Stimulated activated CD8-positive, alpha-beta memory T cell treated with anti-CD3 and anti-CD28 coated beads, Interleukin-2, amount 100 ng/mL, for 48 hours (primary cell): Measurements from ENCODE around the gene RASSF8.

Experiments
- DNase-seq, 2 donors: peaks; one replicate each; pipeline ENCODE4 v3.0.0-alpha.2; 2020; ENCODE audit warnings: low read depth in 2 of 2

The RASSF8 gene

DNA sequence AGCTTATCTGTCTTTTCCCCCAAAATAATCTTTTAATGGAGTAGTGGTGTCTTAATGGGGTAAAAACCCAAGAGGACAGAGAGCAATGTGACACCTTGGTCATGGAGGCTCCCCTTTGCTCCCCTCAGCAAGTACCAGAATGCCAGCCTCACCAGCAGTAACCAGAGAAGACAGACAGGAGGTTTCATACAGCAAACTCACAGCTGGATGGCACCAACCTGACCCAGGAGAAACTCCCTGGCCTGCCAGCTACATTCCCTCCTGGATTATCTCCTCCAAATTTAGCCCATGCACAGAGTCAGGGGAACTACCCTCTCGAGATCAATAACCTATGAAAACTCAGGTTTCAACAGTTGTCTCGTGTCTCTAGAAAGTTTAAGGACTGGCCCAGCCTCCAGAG, 150.4 kb downstream of the RASSF8 start:
- no peak for DNase-seq

GRCh38 chr12:26109343-26109881, 150.9 kb downstream of the RASSF8 start:
- DNase-seq = no peak

DNA sequence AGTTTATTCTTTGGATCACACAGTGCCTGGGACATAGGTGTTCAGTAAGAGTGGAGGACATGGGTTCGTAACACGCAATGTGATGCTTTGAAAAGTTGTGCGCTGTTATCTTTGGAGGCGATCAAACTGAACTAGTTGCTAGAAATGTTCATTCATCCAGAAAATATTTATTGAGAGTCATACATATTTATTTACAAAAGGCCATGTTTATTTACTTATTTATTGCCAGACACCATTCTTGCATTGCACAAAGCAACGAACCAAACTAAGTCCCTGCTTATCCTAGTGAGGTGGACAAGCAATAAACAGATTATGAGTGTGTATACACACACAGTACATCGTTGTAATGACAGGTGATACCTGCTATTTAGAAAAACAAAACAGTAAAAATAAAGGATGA, 153.8 kb downstream of the RASSF8 start:
- no peak for DNase-seq

DNA sequence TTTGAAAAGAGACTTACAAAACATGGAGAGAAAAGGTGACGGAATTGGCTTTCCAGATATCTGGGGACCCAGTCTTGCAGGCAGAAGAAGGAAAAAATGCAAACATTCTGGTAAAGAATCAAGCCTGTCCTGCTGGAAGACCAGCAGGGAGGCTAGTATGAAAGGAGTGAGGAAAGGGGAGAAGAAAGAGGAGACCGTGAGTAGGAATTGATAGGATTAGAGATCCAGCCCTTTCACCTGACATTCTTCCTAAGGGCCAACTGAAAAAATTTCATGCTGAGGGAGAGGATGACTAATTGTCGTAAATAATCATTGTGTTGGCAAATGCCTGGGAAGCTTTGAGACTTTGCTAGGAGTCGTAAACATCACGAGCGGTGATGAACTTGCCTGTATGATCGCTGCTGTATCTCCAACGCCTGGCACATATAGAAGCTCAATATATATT, 154.2 kb downstream of the RASSF8 start:
- no peak for DNase-seq

DNA sequence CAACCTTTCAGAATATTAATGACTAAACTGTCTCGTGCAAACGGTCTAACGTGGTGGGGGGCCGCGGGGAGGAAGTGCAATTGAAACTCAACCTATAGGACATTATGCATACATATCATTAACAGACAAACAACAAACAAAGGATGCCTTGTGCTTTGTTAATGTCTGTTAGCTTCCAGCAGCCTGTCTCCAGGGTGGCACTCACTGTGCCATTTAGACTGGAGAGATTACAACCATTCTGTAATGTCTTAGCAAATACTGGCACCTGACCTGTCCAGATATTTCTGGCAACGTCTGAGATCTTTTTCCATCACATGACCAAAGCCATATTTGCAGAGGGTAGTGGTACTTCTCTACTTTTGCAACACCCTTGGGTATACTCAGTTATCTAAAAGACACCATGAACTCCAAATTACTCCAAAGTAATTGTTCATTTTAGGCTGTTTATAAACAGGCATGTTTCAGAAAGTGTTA, 154.7 kb downstream of the RASSF8 start:
- no peak for DNase-seq

- DNase-seq = peak; percentile 57 to 70
These were observed 155.6 kb downstream of the RASSF8 start for GRCh38 chr12:26113853-26114719.

- no peak for DNase-seq
These were observed 156.4 kb downstream of the RASSF8 start for GRCh38 chr12:26114720-26115401.

DNA sequence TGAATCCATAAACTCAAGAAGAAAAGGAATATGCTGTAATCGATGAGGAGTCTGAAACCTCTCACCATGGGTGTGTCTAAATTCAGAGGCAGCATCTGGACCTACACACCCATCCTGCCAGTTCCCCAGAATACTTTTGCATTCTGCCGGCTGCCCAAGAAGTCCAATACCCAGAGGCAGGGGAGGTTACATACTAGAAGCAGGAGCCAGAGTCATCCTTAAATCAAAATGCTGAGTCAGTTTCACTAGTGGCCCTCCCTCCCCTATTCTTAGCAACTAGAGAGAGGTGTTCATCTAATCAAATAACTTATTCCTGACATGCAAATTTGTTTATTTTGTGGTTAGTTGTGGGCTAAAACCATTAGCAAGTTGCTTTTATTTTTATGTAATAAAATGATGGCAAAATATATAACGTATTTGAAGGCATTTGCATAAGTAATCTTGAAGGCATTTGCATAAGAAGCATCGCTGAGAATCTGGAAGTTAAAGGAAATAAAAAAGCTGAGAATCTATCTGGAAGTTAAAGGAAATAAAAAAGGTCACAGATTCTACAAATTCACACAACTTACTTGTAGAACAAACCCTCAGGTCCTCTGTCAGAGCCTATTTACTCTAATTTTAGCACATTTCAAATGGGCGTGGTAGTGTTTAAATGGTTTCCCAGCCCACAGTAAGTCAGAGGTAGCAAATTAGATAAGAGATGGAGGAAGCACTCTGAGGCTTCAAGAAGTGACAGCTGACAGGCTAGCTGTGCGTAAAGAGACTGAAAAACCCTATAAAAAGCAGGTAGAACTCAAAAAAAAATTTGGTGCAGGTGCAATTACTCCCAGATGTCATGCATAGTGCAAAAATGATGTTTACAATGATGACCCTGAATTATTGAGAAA, 158.6 kb downstream of the RASSF8 start:
- no peak for DNase-seq

DNA sequence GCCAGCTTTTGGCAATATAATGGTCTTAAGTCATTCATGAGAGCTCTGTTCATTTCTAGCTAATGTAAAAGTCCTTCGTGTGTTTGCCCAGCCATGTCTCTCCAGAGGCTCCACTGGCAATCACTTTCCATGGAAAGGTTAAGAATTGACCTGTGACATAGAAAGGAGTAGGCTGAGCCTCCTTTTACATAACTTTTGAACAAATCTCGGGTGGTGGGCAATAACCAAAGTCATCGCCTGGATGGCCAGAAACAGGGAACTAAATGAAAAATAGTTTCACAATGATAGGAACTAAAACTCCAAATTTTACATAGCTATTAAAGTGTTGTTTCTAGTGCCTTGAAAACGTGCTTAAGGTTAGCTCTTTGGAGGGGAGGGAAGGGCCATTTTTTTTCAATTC, 159.8 kb downstream of the RASSF8 start:
- no peak for DNase-seq

DNA sequence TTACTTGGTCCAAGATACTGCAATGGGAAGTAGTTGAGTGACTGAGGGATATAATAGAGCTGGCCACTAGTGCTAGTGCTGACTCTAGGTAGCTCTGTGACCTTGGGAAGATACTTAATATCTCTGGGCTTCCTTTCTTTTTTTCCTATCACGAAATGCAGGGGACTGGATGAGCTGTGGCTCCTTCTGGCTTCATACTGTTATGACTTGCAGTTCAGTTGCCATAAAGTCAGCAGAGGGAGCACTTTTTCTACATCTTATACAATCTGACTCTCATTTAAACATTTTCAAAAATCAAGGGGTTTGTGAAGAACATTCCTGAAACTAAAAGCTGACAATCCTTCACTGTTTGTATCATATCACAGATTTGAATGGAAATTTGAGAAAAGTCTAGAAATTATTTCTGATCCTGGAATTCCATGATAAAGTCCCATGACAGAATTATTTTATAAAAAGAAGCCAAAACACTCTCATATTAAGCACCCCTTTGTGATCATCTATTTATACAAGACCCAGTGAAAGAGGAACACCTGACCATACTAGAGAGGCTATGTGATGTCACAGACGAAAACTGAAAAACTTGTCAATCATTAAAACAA, 161.0 kb downstream of the RASSF8 start:
- no peak for DNase-seq

- no peak for DNase-seq
These were observed 162.2 kb downstream of the RASSF8 start for GRCh38 chr12:26120561-26121274.

DNA sequence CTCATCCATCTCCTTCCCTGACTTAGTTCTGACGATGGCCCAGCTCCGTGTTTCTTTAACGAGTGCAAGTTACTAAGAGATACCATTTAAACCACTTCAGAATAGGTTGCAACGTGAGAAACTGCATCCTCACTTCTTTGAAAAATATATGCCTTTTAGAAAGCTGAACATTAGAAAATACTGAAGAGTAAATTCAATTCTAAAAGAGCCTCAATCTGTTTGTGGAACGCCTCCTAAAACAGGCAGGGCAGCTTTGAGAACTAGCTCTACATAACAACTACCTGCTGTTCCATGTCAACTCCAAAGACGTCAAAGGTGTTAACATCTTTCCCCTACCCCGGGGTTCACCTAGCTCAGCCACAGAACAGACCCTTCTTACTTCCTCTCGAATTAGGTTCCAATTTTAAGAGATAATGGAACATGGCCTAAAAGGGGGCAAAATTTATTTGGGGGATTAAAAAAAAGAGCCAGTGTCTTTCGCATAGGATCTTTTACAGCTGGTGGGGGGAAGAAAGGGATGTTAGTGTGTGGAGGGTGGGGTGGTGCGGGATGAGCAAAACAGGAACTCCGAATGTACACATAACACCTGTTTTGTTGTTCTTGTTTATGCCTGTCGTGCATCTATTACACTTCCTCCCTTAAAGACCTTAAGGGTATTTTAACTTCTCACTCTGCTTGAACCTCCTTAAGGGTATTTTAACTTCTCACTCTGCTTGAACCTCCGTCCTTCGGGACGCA, 163.0 kb downstream of the RASSF8 start:
- DNase-seq = no peak

DNA sequence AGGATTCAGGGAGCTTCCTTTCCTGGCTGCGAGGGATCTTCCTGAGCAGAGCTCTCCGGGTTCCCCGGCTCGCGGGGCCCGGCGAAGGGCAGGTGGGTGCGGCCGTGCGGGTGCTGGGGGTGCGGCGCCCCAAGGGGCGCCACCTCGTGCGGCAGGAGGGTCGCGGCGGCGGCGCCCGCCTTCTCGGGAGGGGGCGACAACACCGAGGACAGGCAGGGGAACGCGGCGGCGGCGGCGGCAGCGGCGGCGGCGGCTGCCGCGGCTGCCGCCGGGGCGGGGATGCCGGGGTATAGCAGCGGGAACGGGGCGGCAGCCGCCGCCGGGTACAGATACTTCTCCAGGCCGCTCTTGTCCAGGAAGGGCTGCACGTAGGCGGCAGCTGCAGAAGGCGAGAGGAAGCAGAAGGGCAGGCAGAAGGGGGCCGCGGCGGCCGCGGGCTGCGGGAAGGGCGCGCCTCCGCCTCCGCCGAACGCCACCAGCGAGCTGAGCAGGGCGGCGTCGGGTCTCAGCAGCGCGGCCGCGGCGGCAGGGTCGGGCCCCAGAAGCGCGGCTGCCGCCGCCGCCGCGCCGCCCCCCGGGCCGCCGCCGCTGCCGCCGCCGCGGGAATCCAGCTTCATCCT, 163.7 kb downstream of the RASSF8 start:
- DNase-seq = no peak

DNA sequence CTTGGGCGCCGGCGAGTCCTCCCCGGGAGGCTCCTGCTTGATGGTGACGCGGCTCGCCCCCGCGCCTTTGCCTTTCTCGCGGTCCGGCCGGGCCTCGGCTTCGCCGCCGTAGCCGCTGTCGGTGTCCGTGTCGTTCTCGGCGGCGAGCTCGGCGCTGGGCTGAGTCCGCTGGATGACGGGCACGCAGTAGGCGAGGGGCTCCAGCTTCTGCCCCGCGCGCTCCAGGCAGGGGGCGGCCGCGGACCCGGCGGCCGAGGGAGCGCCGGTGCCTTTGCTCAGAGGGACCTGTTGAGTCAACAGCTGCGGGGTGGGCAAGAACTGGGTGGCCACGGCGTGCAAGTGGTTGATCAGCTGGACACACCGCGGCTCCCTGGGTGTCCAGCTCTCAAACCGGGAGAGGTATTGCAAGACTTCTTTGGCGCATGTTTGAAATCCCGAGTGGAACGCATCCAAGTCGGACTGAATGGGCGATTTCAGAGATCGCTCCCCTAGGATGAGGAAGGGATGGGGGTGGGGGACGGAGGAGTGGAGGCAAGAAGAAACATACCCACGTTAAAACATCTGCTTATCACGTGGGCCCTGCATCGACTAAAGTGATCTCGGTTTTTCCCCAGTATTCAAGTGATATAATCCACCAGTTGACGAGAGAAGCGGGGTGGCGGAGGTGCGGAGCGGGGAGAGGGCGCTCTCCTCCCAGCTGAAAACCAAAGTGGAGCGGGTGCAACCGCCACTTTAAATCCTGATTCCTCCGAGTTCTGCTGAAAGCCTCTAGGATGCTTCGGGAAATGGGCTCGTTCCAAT, 164.4 kb downstream of the RASSF8 start:
- DNase-seq = no peak

DNA sequence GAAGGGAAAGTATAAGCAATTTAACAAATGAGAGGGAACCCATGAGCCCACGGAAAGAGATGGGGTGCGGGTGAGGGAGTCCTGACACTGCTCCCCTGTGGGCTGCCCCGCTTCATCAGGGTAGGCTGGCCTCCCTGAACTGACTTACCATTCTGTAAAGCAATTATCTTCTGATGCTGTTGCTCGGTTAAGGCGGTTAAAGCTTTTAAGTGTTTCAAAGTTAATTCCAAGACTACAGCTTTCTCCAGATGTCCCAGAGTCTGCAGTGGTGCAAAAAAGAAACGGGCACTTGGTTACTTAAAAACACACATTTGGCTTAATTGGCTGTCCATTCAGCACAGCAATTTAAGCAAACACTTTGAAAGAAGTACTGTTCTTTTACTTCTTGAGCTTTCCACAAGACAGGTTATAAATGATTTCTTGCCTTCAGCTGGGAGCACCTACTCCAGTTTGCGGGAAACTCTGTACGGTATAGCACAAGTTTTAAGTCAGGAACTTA, 165.0 kb downstream of the RASSF8 start:
- DNase-seq = no peak

DNA sequence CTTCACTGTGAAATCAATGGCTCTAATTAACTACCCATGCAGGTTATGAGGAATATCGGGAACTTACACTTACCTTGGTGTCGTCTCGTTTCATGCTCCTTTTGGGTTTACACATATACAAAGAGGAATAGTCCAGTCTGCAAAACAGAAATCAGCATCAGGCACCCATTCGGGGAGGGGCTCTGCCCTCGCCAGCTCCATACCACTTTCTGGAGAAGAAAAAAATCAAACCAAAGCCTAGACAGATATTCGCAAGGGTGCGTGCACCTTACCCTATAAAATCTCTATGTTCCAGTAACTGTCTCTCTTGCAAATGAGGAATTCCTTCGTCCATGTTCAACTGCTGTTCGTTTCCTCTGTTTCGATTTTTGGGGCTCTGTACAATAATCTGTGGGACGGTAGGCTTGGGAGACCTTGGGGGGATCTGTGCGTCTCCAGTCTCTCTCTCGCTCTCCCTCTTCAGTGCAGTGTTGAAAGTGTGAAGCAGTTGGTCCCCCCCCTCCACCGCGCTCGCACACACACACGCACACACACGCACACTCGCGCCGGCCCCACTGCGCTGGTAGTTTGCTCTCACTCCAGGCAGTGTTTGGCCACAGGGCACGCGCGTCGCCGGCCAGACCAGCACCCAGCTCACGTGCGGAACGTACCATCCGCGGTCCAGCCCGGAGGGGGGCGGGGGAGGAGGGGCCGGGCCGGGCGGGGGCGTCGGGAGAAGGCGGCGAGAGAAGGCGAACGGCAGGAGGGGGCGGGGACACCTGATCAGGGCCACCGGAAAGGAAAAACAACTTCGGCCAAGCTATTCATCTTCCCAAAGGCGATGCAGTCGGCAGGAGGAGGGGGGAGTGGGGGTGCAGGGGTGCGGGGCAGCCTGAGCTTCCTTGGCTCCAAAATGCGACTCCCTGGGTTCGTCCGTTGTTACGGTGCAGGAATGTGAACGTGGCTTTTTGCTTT, 166.2 kb downstream of the RASSF8 start, which contains the start of gene BHLHE41:
BHLHE41 (minus strand) TSS at position 592 of the 954 bp plus-strand sequence; CDS start at position 334, 258 bp downstream.
- DNase-seq = no peak
